C1 segment of cervical spinal cord (tissue), 14 donors: ENCODE measurements around the gene CELA3B.
"Not testable (repeated sequence)": the region's sequence is repeated elsewhere in the genome, so short reads cannot be mapped to it uniquely, and the experiment has no call there.

Experiments used
- DNase-seq, 14 donors: peaks; one replicate each; lab custom pipeline; 2025; lab: John Stamatoyannopoulos, UW

The CELA3B gene

GRCh38 chr1:21975296-21975695 lies 1.5 kb upstream of the CELA3B start:
- DNase-seq, result not testable (repeated sequence)

- not testable (repeated sequence) for DNase-seq
These were observed 1.4 kb downstream of the CELA3B start for GRCh38 chr1:21978209-21978608.

GRCh38 chr1:21980515-21981220 lies 3.8 kb downstream of the CELA3B start:
- DNase-seq, result not testable (repeated sequence)

- not testable (repeated sequence) for DNase-seq
These were observed 4.4 kb downstream of the CELA3B start for GRCh38 chr1:21981253-21981652.

GRCh38 chr1:21982122-21982521 lies 5.3 kb downstream of the CELA3B start:
- DNase-seq, result not testable (repeated sequence)

GRCh38 chr1:21983539-21983938 lies 6.7 kb downstream of the CELA3B start:
- not testable (repeated sequence) for DNase-seq

GRCh38 chr1:21985893-21986292 lies 9.1 kb downstream of the CELA3B start:
- not testable (repeated sequence) for DNase-seq

GRCh38 chr1:21986386-21986785 lies 9.6 kb downstream of the CELA3B start:
- DNase-seq, result not testable (repeated sequence)

GRCh38 chr1:21989672-21990393 lies 13.0 kb downstream of the CELA3B start:
- not testable (repeated sequence) for DNase-seq

- not testable (repeated sequence) for DNase-seq
These were observed 15.4 kb downstream of the CELA3B start for GRCh38 chr1:21992186-21992585.

- DNase-seq, result not testable (repeated sequence)
These were observed 17.9 kb downstream of the CELA3B start for GRCh38 chr1:21994716-21995115.

GRCh38 chr1:21996663-21996970 lies 19.8 kb downstream of the CELA3B start:
- DNase-seq, result not testable (repeated sequence)

- not testable (repeated sequence) for DNase-seq
These were observed 21.2 kb downstream of the CELA3B start for GRCh38 chr1:21997891-21998623.

GRCh38 chr1:21998624-21999294 lies 21.9 kb downstream of the CELA3B start:
- not testable (repeated sequence) for DNase-seq

GRCh38 chr1:21999645-22000044 lies 22.8 kb downstream of the CELA3B start:
- DNase-seq, result not testable (repeated sequence)

- no peak for DNase-seq
These were observed 24.6 kb downstream of the CELA3B start, which contains the start of gene CELA3A for GRCh38 chr1:22001409-22001808. Gene CELA3A (plus strand): TSS chr1:22001657. CDS start chr1:22001675, 18 bp downstream.

- DNase-seq, result not testable (repeated sequence)
These were observed 25.6 kb downstream of the CELA3B start for GRCh38 chr1:22002461-22002860.

- DNase-seq, result not testable (repeated sequence)
These were observed 26.1 kb downstream of the CELA3B start for GRCh38 chr1:22002875-22003274.

- DNase-seq, result not testable (repeated sequence)
These were observed 27.1 kb downstream of the CELA3B start for GRCh38 chr1:22003959-22004358.

- DNase-seq, result not testable (repeated sequence)
These were observed 28.7 kb downstream of the CELA3B start for GRCh38 chr1:22005261-22006149.

- DNase-seq, result not testable (repeated sequence)
These were observed 29.9 kb downstream of the CELA3B start for GRCh38 chr1:22006736-22007135.
